Measurements from ENCODE around the gene CSTPP1. TPM values are rescaled to one million over a fixed set of nuclear protein-coding genes. Genes with fewer than 3 reads are reported as not detected.

Gene CSTPP1
- total RNA-seq, 4 donors from 2014 or later, result 13.3 to 26.4 (median 19.1) TPM

DNA sequence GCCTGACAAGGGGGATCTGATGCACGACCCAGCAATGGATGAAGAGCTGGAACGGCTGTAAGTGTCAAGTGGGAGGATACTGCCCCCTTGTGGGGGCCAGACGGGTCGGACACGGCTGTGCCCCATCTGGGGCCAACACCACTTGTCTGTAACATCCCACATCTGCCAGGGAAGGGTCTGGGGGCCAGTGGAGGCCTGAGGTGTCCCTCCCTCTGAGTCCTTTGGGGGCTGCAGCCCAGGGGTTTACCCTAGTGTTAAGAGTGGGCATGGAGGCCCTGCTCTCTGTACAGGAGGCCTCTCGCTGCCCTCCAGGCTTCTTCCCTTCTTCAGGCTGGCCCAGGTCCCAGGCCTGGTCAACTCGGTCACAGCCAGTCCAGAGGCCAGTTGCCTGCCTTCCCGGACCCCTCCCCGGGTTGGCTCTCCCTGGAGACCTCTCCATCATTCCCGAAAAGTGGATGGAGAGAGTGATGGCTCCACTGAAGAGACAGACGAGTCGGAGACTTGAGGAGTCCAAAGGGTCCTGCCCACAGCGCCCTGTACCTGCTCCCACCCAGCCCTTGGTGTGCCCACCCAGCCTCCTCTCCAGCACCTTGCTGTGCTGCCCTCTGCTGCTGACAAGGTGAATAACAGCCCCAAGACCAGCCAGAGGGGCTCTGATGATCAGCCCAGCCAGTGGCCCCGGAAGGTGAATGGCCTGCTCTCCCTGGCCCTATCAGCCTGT lies 224.7 kb downstream of the CSTPP1 start:
- 86% methylated on average over 4 of the region's 14 CpGs for WGBS
- intact Hi-C loops (cut with DNase I), result no loop called here
- H3K36me3 ChIP-seq, result peaks cover 29 to 73% (median 48%) of the 10 kb centered on the region in 4 donors

DNA sequence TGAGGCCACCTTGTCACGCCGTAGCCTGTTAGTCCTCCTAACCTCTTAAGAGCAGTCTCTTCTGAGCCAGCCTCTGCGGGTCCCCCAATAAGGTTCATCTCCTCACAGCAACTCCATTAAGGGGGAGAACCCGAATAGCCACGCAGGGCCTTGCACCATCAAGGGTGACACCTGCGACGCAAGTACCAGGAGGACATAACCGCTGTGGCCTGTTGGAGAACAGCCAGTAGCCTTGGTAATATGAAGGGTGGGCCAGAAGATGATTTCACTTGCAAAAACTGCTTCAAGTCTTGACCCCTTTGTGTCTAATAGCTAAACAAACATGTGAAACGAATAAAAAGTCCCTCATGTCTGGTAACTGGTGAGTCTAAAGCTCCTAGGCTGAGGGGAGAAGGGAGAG lies 225.3 kb downstream of the CSTPP1 start:
- H3K36me3 ChIP-seq, result peaks cover 35 to 75% (median 52%) of the 10 kb centered on the region in 4 donors
- intact Hi-C loops (cut with DNase I), result no loop called here
- TF ChIP-seq, protein P1, sequence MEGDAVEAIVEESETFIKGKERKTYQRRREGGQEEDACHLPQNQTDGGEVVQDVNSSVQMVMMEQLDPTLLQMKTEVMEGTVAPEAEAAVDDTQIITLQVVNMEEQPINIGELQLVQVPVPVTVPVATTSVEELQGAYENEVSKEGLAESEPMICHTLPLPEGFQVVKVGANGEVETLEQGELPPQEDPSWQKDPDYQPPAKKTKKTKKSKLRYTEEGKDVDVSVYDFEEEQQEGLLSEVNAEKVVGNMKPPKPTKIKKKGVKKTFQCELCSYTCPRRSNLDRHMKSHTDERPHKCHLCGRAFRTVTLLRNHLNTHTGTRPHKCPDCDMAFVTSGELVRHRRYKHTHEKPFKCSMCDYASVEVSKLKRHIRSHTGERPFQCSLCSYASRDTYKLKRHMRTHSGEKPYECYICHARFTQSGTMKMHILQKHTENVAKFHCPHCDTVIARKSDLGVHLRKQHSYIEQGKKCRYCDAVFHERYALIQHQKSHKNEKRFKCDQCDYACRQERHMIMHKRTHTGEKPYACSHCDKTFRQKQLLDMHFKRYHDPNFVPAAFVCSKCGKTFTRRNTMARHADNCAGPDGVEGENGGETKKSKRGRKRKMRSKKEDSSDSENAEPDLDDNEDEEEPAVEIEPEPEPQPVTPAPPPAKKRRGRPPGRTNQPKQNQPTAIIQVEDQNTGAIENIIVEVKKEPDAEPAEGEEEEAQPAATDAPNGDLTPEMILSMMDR (IDR thresholded peaks at IDR 0.05), result no peak
- no peak for TF ChIP-seq POLR2AphosphoS5 (IDR thresholded peaks at IDR 0.05)
- no peak for TF ChIP-seq EP300 (IDR thresholded peaks at IDR 0.05)
- no peak for TF ChIP-seq POLR2A (IDR thresholded peaks at IDR 0.05; ENCODE audit: low read depth)
- H3K27me3 ChIP-seq, result no peaks in the 10 kb centered on the region
- DNase-seq (ENCODE audit: extremely low spot score), result no peak
- peaks cover 12 to 26% (median 23%) of the 10 kb centered on the region in 4 donors for H3K4me1 ChIP-seq
- no peak overlapping the region for H3K4me3 ChIP-seq
- 61% methylated on average over 9 of the region's 9 CpGs for WGBS
- H3K27ac ChIP-seq (replicated peaks in 1 of 4), result peak overlapping the region in 3 of 4 donors; percentile 11 to 33 (median 19)
- H3K9me3 ChIP-seq, result no peaks in the 10 kb centered on the region

More for the DNA sequence above, 224.7 kb downstream of the CSTPP1 start:
- Histone ChIP-seq H3K9me3 (no peaks in the 10 kb centered on the region), H3K27ac (replicated peaks in 1 of 4) (peak overlapping the region in 3 of 4 donors; percentile 11 to 33 (median 19)), H3K4me1 (peaks cover 12 to 26% (median 23%) of the 10 kb centered on the region in 4 donors), H3K4me3 (no peak overlapping the region), H3K27me3 (no peaks in the 10 kb centered on the region)
- TF ChIP-seq POLR2AphosphoS5 (IDR thresholded peaks at IDR 0.05) (peak in 1 of 2 donors; percentile 37), POLR2A (IDR thresholded peaks at IDR 0.05; ENCODE audit: low read depth) (no peak)
- TF ChIP-seq, protein P1 (IDR thresholded peaks at IDR 0.05), result peak; percentile 49 to 68 (median 58)
- no peak for DNase-seq (ENCODE audit: extremely low spot score)

DNA sequence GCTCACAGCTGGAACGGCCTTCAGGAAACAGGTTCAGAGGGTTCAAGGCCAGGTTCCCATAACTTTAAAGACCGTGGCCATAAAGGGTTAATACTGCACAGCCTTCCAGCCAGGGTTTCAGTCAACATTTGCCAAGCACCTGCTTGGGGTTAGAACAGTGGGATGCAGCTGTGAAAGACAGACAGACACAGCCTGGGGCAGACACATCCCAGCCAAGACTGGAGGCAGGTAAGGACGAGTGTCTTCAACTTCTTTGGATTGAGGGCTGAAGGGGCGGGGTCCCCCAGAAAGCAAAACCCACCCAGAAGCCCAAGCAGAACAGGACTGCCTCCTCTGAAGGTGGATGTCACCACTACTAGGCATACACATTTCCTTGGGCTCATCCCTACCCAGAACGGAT lies 225.9 kb downstream of the CSTPP1 start:
- Histone ChIP-seq H3K27ac (replicated peaks in 1 of 4) (peak overlapping the region in 1 of 4 donors; percentile 19), H3K4me1 (peaks cover 12 to 26% (median 23%) of the 10 kb centered on the region in 4 donors), H3K9me3 (no peaks in the 10 kb centered on the region), H3K36me3 (peaks cover 40 to 75% (median 54%) of the 10 kb centered on the region in 4 donors), H3K27me3 (no peaks in the 10 kb centered on the region), H3K4me3 (no peak overlapping the region)
- TF ChIP-seq, protein P1 (IDR thresholded peaks at IDR 0.05), result no peak
- TF ChIP-seq POLR2AphosphoS5 (IDR thresholded peaks at IDR 0.05) (no peak), EP300 (IDR thresholded peaks at IDR 0.05) (no peak), POLR2A (IDR thresholded peaks at IDR 0.05; ENCODE audit: low read depth) (no peak)
- WGBS, result 58% methylated on average over 5 of the region's 5 CpGs
- no peak for DNase-seq (ENCODE audit: extremely low spot score)
- intact Hi-C loops (cut with DNase I), result no loop called here

DNA sequence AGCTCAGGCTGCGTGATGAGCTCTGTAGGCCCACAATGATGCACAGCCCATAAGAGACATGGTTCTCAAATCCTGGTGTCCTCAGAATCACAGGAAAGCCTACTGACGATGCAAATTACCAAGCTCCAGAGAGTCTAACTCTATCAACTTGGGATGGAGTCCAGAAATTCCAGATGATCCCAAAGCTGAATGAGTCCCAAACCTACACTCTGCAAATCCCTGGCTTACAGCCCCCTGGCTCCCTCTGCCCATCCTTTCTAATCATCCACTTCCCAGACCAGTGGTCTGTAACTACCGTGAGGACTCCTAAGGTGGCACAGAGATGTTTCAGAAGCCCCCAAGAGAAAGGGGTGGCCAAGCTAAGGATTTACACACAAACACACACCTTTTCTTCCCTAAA lies 226.6 kb downstream of the CSTPP1 start:
- intact Hi-C loops (cut with DNase I), result no loop called here

DNA sequence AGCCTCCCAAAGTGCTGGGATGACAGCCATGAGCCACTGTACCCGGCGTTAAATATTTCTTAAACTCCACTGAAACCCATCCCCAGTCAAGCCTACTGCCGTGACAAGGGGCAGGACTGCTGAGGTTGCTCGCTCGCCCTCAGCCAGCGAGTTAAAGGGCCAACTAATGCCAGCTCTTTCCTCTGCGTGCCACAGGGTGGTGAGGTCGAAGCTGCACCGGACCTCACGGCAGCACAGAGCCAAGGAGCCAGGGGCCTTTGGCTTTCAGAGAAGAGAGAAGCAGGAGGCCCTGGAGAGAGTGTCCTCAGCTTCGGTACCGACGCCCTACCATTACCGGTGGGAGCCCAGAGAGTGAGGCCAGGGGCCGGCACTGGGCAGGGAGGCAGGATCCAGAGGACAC lies 227.3 kb downstream of the CSTPP1 start:
- Histone ChIP-seq H3K27me3 (no peaks in the 10 kb centered on the region), H3K4me3 (no peak overlapping the region), H3K4me1 (peaks cover 12 to 26% (median 23%) of the 10 kb centered on the region in 4 donors), H3K9me3 (no peaks in the 10 kb centered on the region), H3K27ac (replicated peaks in 1 of 4) (no peak overlapping the region), H3K36me3 (peaks cover 53 to 75% (median 64%) of the 10 kb centered on the region in 4 donors)
- WGBS, result 82% methylated on average over 15 of the region's 15 CpGs
- TF ChIP-seq EP300 (IDR thresholded peaks at IDR 0.05) (no peak), POLR2A (IDR thresholded peaks at IDR 0.05; ENCODE audit: low read depth) (no peak), POLR2AphosphoS5 (IDR thresholded peaks at IDR 0.05) (no peak)
- TF ChIP-seq, protein P1 (IDR thresholded peaks at IDR 0.05), result no peak
- no peak for DNase-seq (ENCODE audit: extremely low spot score)
- intact Hi-C loops (cut with DNase I), result no loop called here

More for the DNA sequence above, 226.6 kb downstream of the CSTPP1 start:
- H3K27ac ChIP-seq (replicated peaks in 1 of 4), result no peak overlapping the region
- no peaks in the 10 kb centered on the region for H3K27me3 ChIP-seq
- H3K9me3 ChIP-seq, result no peaks in the 10 kb centered on the region
- H3K4me3 ChIP-seq, result no peak overlapping the region
- no peak for TF ChIP-seq POLR2AphosphoS5 (IDR thresholded peaks at IDR 0.05)
- peaks cover 12 to 26% (median 23%) of the 10 kb centered on the region in 4 donors for H3K4me1 ChIP-seq
- no peak for DNase-seq (ENCODE audit: extremely low spot score)
- WGBS, result 34% methylated on average over 3 of the region's 3 CpGs
- H3K36me3 ChIP-seq, result peaks cover 48 to 75% (median 57%) of the 10 kb centered on the region in 4 donors

All from esophagus muscularis mucosa (tissue), 4 donors.